ENCODE results near the gene IL1RN.

IL1RN gene

GRCh38 chr2:113138428-113139322 is 11.3 kb downstream of the IL1RN start:
- H3K9me3 ChIP-seq (ENCODE audit: severe bottlenecking), result no peaks in the 10 kb centered on the region
- H3K27me3 ChIP-seq (ENCODE audit: insufficient read depth, low read depth, severe bottlenecking), result no peaks in the 10 kb centered on the region
- DNase-seq, result peak; percentile 48
- H3K4me3 ChIP-seq (ENCODE audit: low read depth, low read length), result no peak overlapping the region
- no peaks in the 10 kb centered on the region for H3K36me3 ChIP-seq
- 0 out of 2 replicates have a peak overlapping the region, but pooled peaks have one; percentile 3 for H3K27ac ChIP-seq
- TF ChIP-seq CTCF (IDR thresholded peaks at IDR 0.05; ENCODE audit: low read depth, low read length), result peak; percentile 54

- no peaks in the 10 kb centered on the region for H3K36me3 ChIP-seq
- H3K27me3 ChIP-seq (ENCODE audit: insufficient read depth, low read depth, severe bottlenecking), result no peaks in the 10 kb centered on the region
- DNase-seq, result no peak
- peaks cover 3% of the 10 kb centered on the region for H3K9me3 ChIP-seq (ENCODE audit: severe bottlenecking)
- H3K27ac ChIP-seq, result no peak overlapping the region
- H3K4me3 ChIP-seq (ENCODE audit: low read depth, low read length), result no peak overlapping the region
- no peak for TF ChIP-seq CTCF (IDR thresholded peaks at IDR 0.05; ENCODE audit: low read depth, low read length)
Measured at GRCh38 chr2:113141451-113141850, 14.1 kb downstream of the IL1RN start.

GRCh38 chr2:113142290-113142689 is 14.9 kb downstream of the IL1RN start:
- DNase-seq, result no peak
- Histone ChIP-seq H3K36me3 (no peaks in the 10 kb centered on the region), H3K27ac (no peak overlapping the region), H3K27me3 (ENCODE audit: insufficient read depth, low read depth, severe bottlenecking) (no peaks in the 10 kb centered on the region), H3K9me3 (ENCODE audit: severe bottlenecking) (peaks cover 3% of the 10 kb centered on the region), H3K4me3 (ENCODE audit: low read depth, low read length) (no peak overlapping the region)
- no peak for TF ChIP-seq CTCF (IDR thresholded peaks at IDR 0.05; ENCODE audit: low read depth, low read length)

GRCh38 chr2:113144259-113144658 is 16.9 kb downstream of the IL1RN start:
- Histone ChIP-seq H3K27ac (no peak overlapping the region), H3K9me3 (ENCODE audit: severe bottlenecking) (peaks cover 3% of the 10 kb centered on the region), H3K36me3 (no peaks in the 10 kb centered on the region), H3K4me3 (ENCODE audit: low read depth, low read length) (no peak overlapping the region), H3K27me3 (ENCODE audit: insufficient read depth, low read depth, severe bottlenecking) (no peaks in the 10 kb centered on the region)
- DNase-seq, result no peak
- TF ChIP-seq CTCF (IDR thresholded peaks at IDR 0.05; ENCODE audit: low read depth, low read length), result no peak

GRCh38 chr2:113148606-113149552 is 21.5 kb downstream of the IL1RN start:
- H3K9me3 ChIP-seq (ENCODE audit: severe bottlenecking), result peaks cover 3% of the 10 kb centered on the region
- TF ChIP-seq CTCF (IDR thresholded peaks at IDR 0.05; ENCODE audit: low read depth, low read length), result no peak
- H3K27me3 ChIP-seq (ENCODE audit: insufficient read depth, low read depth, severe bottlenecking), result no peaks in the 10 kb centered on the region
- H3K36me3 ChIP-seq, result no peaks in the 10 kb centered on the region
- H3K27ac ChIP-seq, result no peak overlapping the region
- no peak overlapping the region for H3K4me3 ChIP-seq (ENCODE audit: low read depth, low read length)
- DNase-seq, result no peak
